Tibial nerve (tissue), 4 donors: ENCODE data around the gene GGA3. TPM values are rescaled to one million over a fixed set of nuclear protein-coding genes. Genes with fewer than 3 reads are reported as not detected.
A peak's percentile ranks its signal among the peaks of the same experiment; 100 is the strongest.

Experiments
- DNase-seq, 2 donors: peaks; one replicate each; pipeline ENCODE4 v3.0.0-alpha.2; 2019; ENCODE audit warnings: low spot score in 2 of 2
- H3K27ac ChIP-seq, 4 donors: fragments of 200-600 bp; sonication (generic) in 3 of 4; one replicate each; pipeline ENCODE4 v1.5.1; 2017 to 2019; ENCODE audit warnings: mild to moderate bottlenecking in 1 of 4
- H3K27me3 ChIP-seq, 2 donors: fragments of 200-600 bp; sonication (generic) in 1 of 2; one replicate each; pipeline versions ENCODE4 v1.5.1 to v1.6.0; 2017 to 2019
- H3K36me3 ChIP-seq, 3 donors: fragments of 200-600 bp; sonication (generic); one replicate each; pipeline ENCODE4 v1.5.1; 2018 to 2019
- H3K4me1 ChIP-seq, 4 donors: fragments of 200-600 bp; sonication (generic) in 3 of 4; one replicate each; pipeline ENCODE4 v1.5.1; 2017 to 2019
- H3K4me3 ChIP-seq, 4 donors: fragments of 200-600 bp; sonication (generic) in 3 of 4; one replicate each; pipeline ENCODE4 v1.5.1; 2017 to 2019; ENCODE audit warnings: mild to moderate bottlenecking in 1 of 4, moderate library complexity in 1 of 4
- H3K9me3 ChIP-seq, 4 donors: fragments of 200-600 bp; sonication (generic) in 3 of 4; one replicate each; pipeline ENCODE4 v1.5.1; 2017 to 2019
- CTCF ChIP-seq, 5 experiments: fragments of 200-600 bp in 3 of 5; fragments of 450-650 bp in 2 of 5; sonication (generic) in 3 of 5; IDR thresholded peaks; one replicate each; pipeline ENCODE4 v1.5.1; 2016 to 2019; ENCODE audit warnings: antibody characterized with exemption in 5 of 5, mild to moderate bottlenecking in 3 of 5, moderate library complexity in 2 of 5
- EP300 ChIP-seq, 2 donors: sonication (generic); formaldehyde crosslinking; IDR thresholded peaks; one replicate each; pipeline ENCODE4 v1.6.1; 2017; ENCODE audit warnings: antibody characterized with exemption in 2 of 2, mild to moderate bottlenecking in 1 of 2
- POLR2A ChIP-seq, 2 donors: fragments of 450-650 bp; IDR thresholded peaks; one replicate each; pipeline ENCODE4 v1.6.1; 2017; ENCODE audit warnings: antibody characterized with exemption in 2 of 2, mild to moderate bottlenecking in 2 of 2, moderate library complexity in 2 of 2
- WGBS, 2 donors: methylation state at CpG; one replicate each; pipeline ENCODE4 v1.1.5; 2018; 5-methylcytosine and 5-hydroxymethylcytosine counted together
- total RNA-seq, 4 donors: library from RNA; depleted of rRNA; stranded (reverse); fragments of >200 nt; gene quantifications; one replicate each; pipeline ENCODE4 v1.1.0, GENCODE V29; 2016

GGA3 gene
- total RNA-seq, 4 donors from 2014 or later, result 45.5 to 66.0 (median 56.6) TPM

GRCh38 chr17:75241996-75242460 lies 19.4 kb downstream of the GGA3 start:
- no peak overlapping the region for H3K4me3 ChIP-seq
- TF ChIP-seq EP300 (IDR thresholded peaks at IDR 0.05) (peak in 1 of 2 donors; percentile 23), POLR2A (IDR thresholded peaks at IDR 0.05) (no peak), CTCF (IDR thresholded peaks at IDR 0.05) (no peak)
- 79% methylated on average over 12 to 15 of the region's 15 CpGs for WGBS, 2 donors
- H3K4me1 ChIP-seq, result peaks cover 0 to 44% (median 8%) of the 10 kb centered on the region in 4 donors
- peak overlapping the region in 3 of 4 donors; percentile 36 to 75 (median 69) for H3K27ac ChIP-seq
- no peaks in the 10 kb centered on the region for H3K9me3 ChIP-seq
- H3K36me3 ChIP-seq, result peaks cover 9 to 96% (median 41%) of the 10 kb centered on the region in 3 donors
- no peaks in the 10 kb centered on the region for H3K27me3 ChIP-seq
- peak in 1 of 2 donors; percentile 29 for DNase-seq

GRCh38 chr17:75241502-75241901 lies 19.9 kb downstream of the GGA3 start:
- Histone ChIP-seq H3K9me3 (no peaks in the 10 kb centered on the region), H3K27ac (peak overlapping the region in 3 of 4 donors; percentile 69 to 75 (median 70))
- WGBS, 2 donors, result 78 to 85% methylated on average over 9 of the region's 9 CpGs

DNA sequence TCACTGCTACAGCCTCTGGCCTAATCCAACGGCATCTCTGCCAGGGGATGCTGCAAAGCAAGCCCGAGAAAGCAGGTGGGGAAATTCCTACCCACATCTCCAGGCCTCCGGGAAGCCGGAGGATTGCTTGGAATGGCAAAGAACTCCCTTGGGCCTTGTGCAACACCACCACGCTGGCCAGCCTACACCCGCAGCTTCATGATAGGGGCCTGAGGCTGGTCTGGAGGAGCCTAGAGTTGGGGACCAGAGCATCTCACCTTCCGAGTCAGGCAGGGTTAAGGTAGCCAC lies 20.3 kb downstream of the GGA3 start:
- Histone ChIP-seq H3K4me1 (peaks cover 0 to 44% (median 8%) of the 10 kb centered on the region in 4 donors), H3K27me3 (no peaks in the 10 kb centered on the region), H3K36me3 (peaks cover 9 to 100% (median 41%) of the 10 kb centered on the region in 3 donors), H3K4me3 (no peak overlapping the region), H3K9me3 (no peaks in the 10 kb centered on the region), H3K27ac (peak overlapping the region in 3 of 4 donors; percentile 20 to 70 (median 69))
- 73 to 79% methylated on average over 5 to 6 of the region's 7 CpGs for WGBS, 2 donors
- DNase-seq, result peak; percentile 38 to 45
- no peak for TF ChIP-seq CTCF (IDR thresholded peaks at IDR 0.05)
- TF ChIP-seq EP300 (IDR thresholded peaks at IDR 0.05), result peak in 1 of 2 donors; percentile 47

More at GRCh38 chr17:75241502-75241901, 19.9 kb downstream of the GGA3 start:
- H3K4me3 ChIP-seq, result no peak overlapping the region
- H3K4me1 ChIP-seq, result peaks cover 0 to 44% (median 8%) of the 10 kb centered on the region in 4 donors
- H3K36me3 ChIP-seq, result peaks cover 9 to 100% (median 44%) of the 10 kb centered on the region in 3 donors
- TF ChIP-seq POLR2A (IDR thresholded peaks at IDR 0.05) (no peak), EP300 (IDR thresholded peaks at IDR 0.05) (no peak)
- H3K27me3 ChIP-seq, result no peaks in the 10 kb centered on the region
- no peak for DNase-seq

DNA sequence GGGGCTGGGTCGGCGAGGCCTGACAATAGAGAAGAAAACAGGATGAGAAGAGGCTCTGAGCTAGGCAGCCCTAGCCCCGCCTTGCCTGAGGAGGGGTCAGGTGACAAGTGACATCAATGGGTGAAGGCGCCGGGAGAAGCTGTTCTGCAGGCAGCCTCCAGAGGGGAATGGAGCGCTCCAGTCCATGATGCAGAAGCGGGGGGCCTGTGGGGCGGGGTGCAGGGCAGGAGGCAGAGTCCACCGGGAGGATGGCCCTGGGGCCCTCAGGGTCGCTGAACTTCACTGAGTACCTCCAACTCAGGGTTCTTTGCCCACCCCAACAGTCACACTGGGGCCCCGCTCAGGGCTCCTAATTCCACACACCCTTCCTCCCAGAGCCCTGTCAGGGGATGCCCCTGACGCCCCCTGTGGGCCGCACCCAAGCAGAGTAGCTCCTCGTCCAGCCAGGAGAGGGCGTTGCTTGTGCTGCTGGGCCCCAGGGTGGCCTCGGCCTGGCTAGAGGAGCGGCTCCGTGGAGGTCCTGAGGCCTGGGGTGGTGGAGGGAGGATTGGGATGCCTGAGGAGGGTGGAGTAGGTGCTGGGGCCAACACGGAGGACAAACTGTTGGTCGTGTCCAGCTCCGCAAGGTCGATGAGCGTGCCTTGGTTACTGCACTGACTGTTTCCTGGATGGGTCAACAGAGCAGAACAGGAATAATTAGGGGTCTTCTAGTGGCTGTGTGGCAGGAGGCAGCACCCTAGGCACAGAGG lies 20.8 kb downstream of the GGA3 start:
- Histone ChIP-seq H3K4me3 (no peak overlapping the region), H3K36me3 (peaks cover 9 to 100% (median 39%) of the 10 kb centered on the region in 3 donors), H3K4me1 (peaks cover 0 to 44% (median 8%) of the 10 kb centered on the region in 4 donors), H3K9me3 (no peaks in the 10 kb centered on the region), H3K27me3 (no peaks in the 10 kb centered on the region), H3K27ac (peak overlapping the region in 3 of 4 donors; percentile 20 to 70 (median 69))
- DNase-seq, result no peak
- TF ChIP-seq POLR2A (IDR thresholded peaks at IDR 0.05), result no peak
- no peak for TF ChIP-seq EP300 (IDR thresholded peaks at IDR 0.05)
- peak in 4 of 5 experiments; percentile 40 to 62 (median 48) for TF ChIP-seq CTCF (IDR thresholded peaks at IDR 0.05)
- WGBS, 2 donors, result 54 to 58% methylated on average over 19 to 22 of the region's 23 CpGs

GRCh38 chr17:75239778-75240393 lies 21.5 kb downstream of the GGA3 start:
- no peak overlapping the region for H3K4me3 ChIP-seq
- WGBS, 2 donors, result 79 to 88% methylated on average over 20 to 23 of the region's 23 CpGs
- H3K4me1 ChIP-seq, result peaks cover 0 to 44% (median 8%) of the 10 kb centered on the region in 4 donors
- no peaks in the 10 kb centered on the region for H3K9me3 ChIP-seq
- no peaks in the 10 kb centered on the region for H3K27me3 ChIP-seq
- no peak for TF ChIP-seq EP300 (IDR thresholded peaks at IDR 0.05)
- TF ChIP-seq CTCF (IDR thresholded peaks at IDR 0.05), result no peak
- no peak for TF ChIP-seq POLR2A (IDR thresholded peaks at IDR 0.05)
- H3K27ac ChIP-seq, result peak overlapping the region in 3 of 4 donors; percentile 20 to 70 (median 69)
- no peak for DNase-seq
- H3K36me3 ChIP-seq, result peaks cover 9 to 100% (median 44%) of the 10 kb centered on the region in 3 donors
